DOHH2 (cell line): Measurements from ENCODE around the gene AEBP1.

Experiments
- H3F3A ChIP-seq: fragments of 200-600 bp; sonication (generic), shearing (Covaris generic); 2 replicates; pipeline ENCODE4 v1.6.0; 2016; ENCODE audit warnings: antibody characterized with exemption, mild to moderate bottlenecking; ENCODE audit not compliant: control insufficient read depth, insufficient read depth
- H3K27ac ChIP-seq: fragments of 200-600 bp; sonication (generic); 2 replicates; pipeline ENCODE4 v1.5.1; 2014; ENCODE audit warnings: low read depth, mild to moderate bottlenecking, low read length, moderate library complexity
- H3K27me3 ChIP-seq: fragments of 200-600 bp; sonication (generic); 2 replicates; pipeline ENCODE4 v1.6.1; 2014; ENCODE audit warnings: mild to moderate bottlenecking, low read length, mixed read lengths; ENCODE audit not compliant: control insufficient read depth
- H3K36me3 ChIP-seq: fragments of 200-600 bp; sonication (generic); 2 replicates; pipeline ENCODE4 v1.6.1; 2014; ENCODE audit warnings: mild to moderate bottlenecking, low read length, moderate library complexity, mixed read lengths; ENCODE audit not compliant: control insufficient read depth
- H3K4me1 ChIP-seq: fragments of 200-600 bp; sonication (generic); 2 replicates; pipeline ENCODE4 v1.6.1; 2014; ENCODE audit warnings: mild to moderate bottlenecking, low read length, mixed read lengths; ENCODE audit not compliant: control insufficient read depth
- H3K4me2 ChIP-seq: fragments of 200-600 bp; sonication (generic); 2 replicates; pipeline ENCODE4 v1.6.0; 2014; ENCODE audit warnings: mild to moderate bottlenecking, low read length, moderate library complexity
- H3K4me3 ChIP-seq: fragments of 200-600 bp; sonication (generic); 2 replicates; pipeline ENCODE4 v1.5.1; 2014; ENCODE audit warnings: mild to moderate bottlenecking, low read length, mixed read lengths
- H3K79me2 ChIP-seq: fragments of 200-600 bp; sonication (generic); 2 replicates; pipeline ENCODE4 v1.6.1; 2014; ENCODE audit warnings: mild to moderate bottlenecking, low read length, mixed read lengths; ENCODE audit not compliant: control insufficient read depth
- H3K9me2 ChIP-seq: fragments of 200-600 bp; sonication (generic); replicated peaks from 2 replicates; pipeline ENCODE4 v1.6.1; 2014; ENCODE audit warnings: mild to moderate bottlenecking, low read length, mixed read lengths; ENCODE audit not compliant: control insufficient read depth
- H3K9me3 ChIP-seq: fragments of 200-600 bp; sonication (generic); 2 replicates; pipeline ENCODE4 v1.6.1; 2014; ENCODE audit warnings: antibody characterized with exemption, low read length, mixed read lengths; ENCODE audit not compliant: control insufficient read depth, insufficient read depth
- H4K20me1 ChIP-seq: fragments of 200-600 bp; sonication (generic); 2 replicates; pipeline ENCODE4 v1.6.0; 2014; ENCODE audit warnings: low read depth, mild to moderate bottlenecking, antibody characterized with exemption, low read length, moderate library complexity; ENCODE audit not compliant: control insufficient read depth, insufficient read depth
- CTCF ChIP-seq: fragments of 200-600 bp; sonication (generic); IDR thresholded peaks from one replicate; pipeline ENCODE4 v1.5.1; 2014; ENCODE audit warnings: antibody characterized with exemption, mild to moderate bottlenecking, low read depth, low read length; ENCODE audit not compliant: poor library complexity, severe bottlenecking
- EZH2phosphoT487 ChIP-seq: fragments of 200-600 bp; sonication (generic); IDR thresholded peaks from 2 replicates; pipeline ENCODE4 v1.6.1; 2017; ENCODE audit warnings: borderline replicate concordance, mild to moderate bottlenecking, antibody characterized with exemption, low read length, moderate library complexity, mixed read lengths

AEBP1 gene

GRCh38 chr7:44076101-44076895 lies 27.8 kb upstream of the AEBP1 start:
- Histone ChIP-seq H3F3A (no peaks in the 10 kb centered on the region), H4K20me1 (no peaks in the 10 kb centered on the region), H3K4me2 (no peak overlapping the region), H3K36me3 (peaks cover 96% of the 10 kb centered on the region), H3K9me2 (no peaks in the 10 kb centered on the region), H3K9me3 (no peaks in the 10 kb centered on the region), H3K27ac (no peak overlapping the region), H3K79me2 (peaks cover 17% of the 10 kb centered on the region), H3K4me1 (peaks cover 35% of the 10 kb centered on the region), H3K4me3 (no peak overlapping the region), H3K27me3 (no peaks in the 10 kb centered on the region)
- TF ChIP-seq EZH2phosphoT487 (no peak), CTCF (no peak)

GRCh38 chr7:44077061-44077460 lies 27.1 kb upstream of the AEBP1 start:
- Histone ChIP-seq H3F3A (0 out of 2 replicates have a peak, but pooled peaks cover 2% of the 10 kb centered on the region), H3K4me2 (no peak overlapping the region), H3K9me2 (no peaks in the 10 kb centered on the region), H3K4me1 (peaks cover 37% of the 10 kb centered on the region), H3K36me3 (peaks cover 96% of the 10 kb centered on the region), H3K27me3 (no peaks in the 10 kb centered on the region), H3K27ac (no peak overlapping the region), H3K4me3 (no peak overlapping the region), H3K9me3 (no peaks in the 10 kb centered on the region), H3K79me2 (peaks cover 25% of the 10 kb centered on the region), H4K20me1 (no peaks in the 10 kb centered on the region)
- no peak for TF ChIP-seq CTCF
- no peak for TF ChIP-seq EZH2phosphoT487

GRCh38 chr7:44077681-44078091 lies 26.5 kb upstream of the AEBP1 start:
- TF ChIP-seq CTCF: no peak
- no peak for TF ChIP-seq EZH2phosphoT487
- Histone ChIP-seq H3F3A (0 out of 2 replicates have a peak, but pooled peaks cover 3% of the 10 kb centered on the region), H4K20me1 (no peaks in the 10 kb centered on the region), H3K27me3 (no peaks in the 10 kb centered on the region), H3K36me3 (peaks cover 91% of the 10 kb centered on the region), H3K79me2 (peaks cover 26% of the 10 kb centered on the region), H3K9me2 (no peaks in the 10 kb centered on the region), H3K27ac (no peak overlapping the region), H3K4me3 (no peak overlapping the region), H3K9me3 (no peaks in the 10 kb centered on the region), H3K4me2 (no peak overlapping the region), H3K4me1 (peaks cover 37% of the 10 kb centered on the region)
